PC-9 (cell line): ENCODE measurements around the gene KIAA1217.

Experiments used
- CTCF ChIP-seq: fragments of 200-600 bp; sonication (generic); conservative IDR thresholded peaks from 2 replicates; pipeline ENCODE4 v1.6.1; 2017; ENCODE audit warnings: mixed run types, antibody characterized with exemption, mild to moderate bottlenecking, moderate library complexity
- EZH2 ChIP-seq: fragments of 200-600 bp; sonication (generic); IDR thresholded peaks from 2 replicates; pipeline ENCODE4 v1.8.0; 2017; ENCODE audit warnings: antibody characterized with exemption, low read depth

- no peak for TF ChIP-seq EZH2
- TF ChIP-seq CTCF, result no peak
Measured at GRCh38 chr10:24545585-24545984, 336.6 kb downstream of the KIAA1217 start.
